HepG2 (cell line): ENCODE data around the gene RHOT2. TPM values are rescaled to one million over a fixed set of nuclear protein-coding genes. Genes with fewer than 3 reads are reported as not detected.
A peak's percentile ranks its signal among the peaks of the same experiment; 100 is the strongest.

Source experiments
- ATAC-seq: fragments of 200-7000 bp; cut with Tn5 transposase; 3 replicates; pipeline ENCODE4 v1.9.1; 2020; ENCODE audit warnings: mild to moderate bottlenecking, moderate library complexity
- BruUV-seq: library from RNA; stranded (reverse); fragments of 400-500 nt; replicated peaks from 2 replicates; lab custom pipeline; 2021; lab: Mats Ljungman, UMichigan
- CTCF ChIA-PET: fragments of 300-600 bp; formaldehyde crosslinking; extraction: SDS; loops from one replicate; lab custom pipeline; 2021; ENCODE audit warnings: low total read pairs, inconsistent platforms, low intra/inter-chr PET ratio; lab: Yijun Ruan, JAX
- POLR2A ChIA-PET: fragments of 350-600 bp; sonication (Branson Sonifier 250); formaldehyde crosslinking; loops from one replicate; lab custom pipeline; 2020; ENCODE audit warnings: antibody characterized with exemption, inconsistent platforms; lab: Yijun Ruan, JAX
- DNase-seq: peaks from one replicate; pipeline ENCODE4 v3.0.0-alpha.2; 2015; ENCODE audit warnings: low spot score
- FAIRE-seq: peaks from 3 replicates; lab custom pipeline; 2011; peaks lifted over from hg19 to GRCh38; lab: Jason Lieb, UNC
- H2AFZ ChIP-seq: one replicate; pipeline ENCODE4 v1.6.1; 2011; ENCODE audit warnings: low read length, inconsistent platforms
- H3K27ac ChIP-seq: fragments of 300-600 bp; 3 replicates; pipeline ENCODE4 v1.8.0; 2011; ENCODE audit warnings: mixed run types, mild to moderate bottlenecking, mixed read lengths, low read length, inconsistent platforms; ENCODE audit not compliant: insufficient read depth; ENCODE audit errors: extremely low read length
- H3K27me3 ChIP-seq, 2 experiments: fragments of 200-600 bp in 1 of 2; 2 replicates in 1 of 2; 3 replicates in 1 of 2; pipeline versions ENCODE4 v1.6.0 to v1.8.0; 2011; ENCODE audit warnings: low read length in 2 of 2, mild to moderate bottlenecking in 2 of 2, moderate library complexity in 2 of 2, inconsistent platforms in 1 of 2; ENCODE audit not compliant: insufficient read depth in 2 of 2, control insufficient read depth in 1 of 2
- H3K36me3 ChIP-seq, 2 experiments: fragments of 200-600 bp in 1 of 2; replicated peaks in 1 of 2; 2 replicates in 1 of 2; 3 replicates in 1 of 2; pipeline versions ENCODE4 v1.5.1 to v1.8.0; 2011; ENCODE audit warnings: low read length in 2 of 2, inconsistent platforms in 1 of 2; ENCODE audit not compliant: insufficient read depth in 2 of 2, control insufficient read depth in 1 of 2
- H3K4me1 ChIP-seq: 2 replicates; pipeline ENCODE4 v1.5.1; 2012; ENCODE audit warnings: low read length, inconsistent platforms; ENCODE audit not compliant: insufficient read depth
- H3K4me2 ChIP-seq: 2 replicates; pipeline ENCODE4 v1.6.0; 2011; ENCODE audit warnings: low read depth, low read length, inconsistent platforms
- H3K4me3 ChIP-seq, 3 experiments: fragments of 200-600 bp in 1 of 3; sonication (generic), shearing (Covaris generic) in 1 of 3; replicated peaks in 1 of 3; 2 replicates each; pipeline ENCODE4 v1.5.1; 2011 to 2016; ENCODE audit warnings: low read length in 3 of 3, inconsistent platforms in 2 of 3, low read depth in 2 of 3, mild to moderate bottlenecking in 2 of 3, control low read depth in 1 of 3, mixed read lengths in 1 of 3; ENCODE audit not compliant: insufficient read depth in 1 of 3
- H3K79me2 ChIP-seq: one replicate; pipeline ENCODE4 v1.6.1; 2011; ENCODE audit warnings: low read length, inconsistent platforms; ENCODE audit not compliant: insufficient read depth
- H3K9ac ChIP-seq: 2 replicates; pipeline ENCODE4 v1.6.0; 2011; ENCODE audit warnings: mild to moderate bottlenecking, low read depth, low read length, inconsistent platforms; ENCODE audit not compliant: insufficient read depth
- H3K9me3 ChIP-seq: 2 replicates; pipeline ENCODE4 v1.5.1; 2012; ENCODE audit warnings: mild to moderate bottlenecking, low read length
- H4K20me1 ChIP-seq: 2 replicates; pipeline ENCODE4 v1.6.0; 2011; ENCODE audit warnings: inconsistent platforms, mild to moderate bottlenecking, low read length, moderate library complexity; ENCODE audit not compliant: insufficient read depth
- AGO2 ChIP-seq: fragments of 200-400 bp; formaldehyde crosslinking; optimal IDR thresholded peaks from 2 replicates; pipeline ENCODE3; 2017; ENCODE audit warnings: mild to moderate bottlenecking, low read depth, low read length, moderate library complexity
- ARHGAP35 ChIP-seq: sonication (generic); formaldehyde crosslinking; IDR thresholded peaks from 2 replicates; pipeline ENCODE4 v1.9.0; 2022; ENCODE audit warnings: mild to moderate bottlenecking, inconsistent platforms, moderate library complexity, missing genetic modification reagents, borderline replicate concordance
- HOXA3 ChIP-seq: sonication (generic); formaldehyde crosslinking; IDR thresholded peaks from 2 replicates; pipeline ENCODE4 v1.5.0; 2020; ENCODE audit warnings: missing genetic modification reagents
- KDM5B ChIP-seq: sonication (generic); formaldehyde crosslinking; IDR thresholded peaks from 2 replicates; pipeline ENCODE4 v1.4.0; 2020; ENCODE audit warnings: missing genetic modification reagents, mild to moderate bottlenecking, borderline replicate concordance
- MXD1 ChIP-seq: sonication (generic); formaldehyde crosslinking; IDR thresholded peaks from 2 replicates; pipeline ENCODE4 v1.4.0; 2020; ENCODE audit warnings: mild to moderate bottlenecking, missing genetic modification reagents
- NFKB2 ChIP-seq: sonication (generic); formaldehyde crosslinking; IDR thresholded peaks from 2 replicates; pipeline ENCODE4 v1.4.0; 2020; ENCODE audit warnings: missing genetic modification reagents, borderline replicate concordance
- NR2F2 ChIP-seq: IDR thresholded peaks from 2 replicates; pipeline ENCODE4 v1.6.1; 2012; ENCODE audit warnings: low read depth, inconsistent platforms, borderline replicate concordance
- NR2F6 ChIP-seq, 2 experiments: IDR thresholded peaks; 2 replicates each; pipeline ENCODE4 v1.6.1; 2016; ENCODE audit warnings: antibody characterized with exemption in 1 of 2, mild to moderate bottlenecking in 1 of 2
- POLR2A ChIP-seq, 2 experiments: IDR thresholded peaks; 2 replicates each; pipeline ENCODE4 v1.6.1; 2011; ENCODE audit warnings: low read depth in 2 of 2, low read length in 2 of 2, mild to moderate bottlenecking in 1 of 2, moderate library complexity in 1 of 2; ENCODE audit not compliant: insufficient read depth in 1 of 2
- POLR2AphosphoS5 ChIP-seq: IDR thresholded peaks from 2 replicates; pipeline ENCODE4 v1.6.1; 2012; ENCODE audit warnings: low read depth, low read length
- TAF1 ChIP-seq: sonication (generic); formaldehyde crosslinking; IDR thresholded peaks from 2 replicates; pipeline ENCODE4 v1.4.0; 2020; ENCODE audit warnings: missing genetic modification reagents
- THAP7 ChIP-seq: sonication (generic); formaldehyde crosslinking; IDR thresholded peaks from 2 replicates; pipeline ENCODE4 v1.8.1; 2023; ENCODE audit warnings: mild to moderate bottlenecking, missing genetic modification reagents
- ZBTB20 ChIP-seq: sonication (generic); formaldehyde crosslinking; IDR thresholded peaks from 2 replicates; pipeline ENCODE4 v1.8.1; 2023; ENCODE audit warnings: missing genetic modification reagents, low read depth, mild to moderate bottlenecking, borderline replicate concordance
- ZBTB33 ChIP-seq: sonication (generic); formaldehyde crosslinking; IDR thresholded peaks from 2 replicates; pipeline ENCODE4 v1.4.0; 2020; ENCODE audit warnings: missing genetic modification reagents
- ZC3H13 ChIP-seq: sonication (generic); formaldehyde crosslinking; IDR thresholded peaks from 2 replicates; pipeline ENCODE4 v1.8.1; 2023; ENCODE audit warnings: mild to moderate bottlenecking, missing genetic modification reagents, moderate library complexity
- ZNF225 ChIP-seq: sonication (generic); formaldehyde crosslinking; IDR thresholded peaks from 2 replicates; pipeline ENCODE4 v1.4.0; 2020; ENCODE audit warnings: mild to moderate bottlenecking, missing genetic modification reagents
- ZNF431 ChIP-seq: sonication (generic); formaldehyde crosslinking; IDR thresholded peaks from 2 replicates; pipeline ENCODE4 v1.9.0; 2022; ENCODE audit warnings: missing genetic modification reagents, low read depth, mild to moderate bottlenecking, borderline replicate concordance
- ZNF710 ChIP-seq: sonication (generic); formaldehyde crosslinking; IDR thresholded peaks from 2 replicates; pipeline ENCODE4 v1.5.0; 2020; ENCODE audit warnings: mild to moderate bottlenecking, missing genetic modification reagents, borderline replicate concordance
- WGBS: methylation state at CpG from one replicate; pipeline ENCODE4 v1.1.6; 2017; ENCODE audit warnings: low lambda C conversion rate; 5-methylcytosine and 5-hydroxymethylcytosine counted together
- in situ Hi-C: cut with HindIII; loops from 2 replicates; pipeline ENCODE4 v1.10.0; 2017; ENCODE audit warnings: low pct_unique_long_range_greater_than_20kb; ENCODE audit not compliant: extremely low pct_ligation_motif_present
- intact Hi-C: fragments of 100-400 bp; cut with micrococcal nuclease; formaldehyde crosslinking; loops from one replicate; pipeline ENCODE4 v1.10.0; 2022; ENCODE audit not compliant: unreplicated experiment
- polyA plus RNA-seq, 8 experiments: library from polyadenylated mRNA; depleted of rRNA in 3 of 8; stranded (reverse) in 7 of 8; unstranded in 1 of 8; fragments of >200 nt; fragmentation: Illumina TruSeq in 4 of 8; extraction: Trizol in 4 of 8; gene quantifications; 2 replicates each; pipeline versions ENCODE4 v1.2.1 to v1.2.3, GENCODE V29; 2011 to 2016; ENCODE audit warnings: low read depth in 4 of 8, missing spikeins in 1 of 8, mixed read lengths in 1 of 8; ENCODE audit not compliant: insufficient read depth in 1 of 8
- total RNA-seq, 5 experiments: library from RNA; depleted of rRNA; stranded (reverse); fragments of >200 nt; fragmentation: Illumina TruSeq; extraction: Trizol; gene quantifications; 2 replicates each; pipeline ENCODE4 v1.2.3, GENCODE V29; 2016; ENCODE audit warnings: low read depth in 1 of 5

The RHOT2 gene
- total and polyA plus RNA-seq, 2 of the 13 experiments (the other 11 are each of a cell fraction or from before 2014, with no cell fraction given), result 63.6 to 76.9 TPM

GRCh38 chr16:689175-689897 lies 21.4 kb downstream of the RHOT2 start:
- Histone ChIP-seq H3K36me3 (peaks cover 3 to 7% of the 10 kb centered on the region in 2 experiments; a peak in 1 of 5 replicates), H3K9me3 (no peaks in the 10 kb centered on the region), H3K79me2 (peaks cover 2% of the 10 kb centered on the region), H3K4me1 (peaks cover 19% of the 10 kb centered on the region), H3K4me2 (peak overlapping the region; percentile 91), H3K9ac (peak overlapping the region; percentile 94), H3K27ac (peak overlapping the region; percentile 60), H3K4me3 (peak overlapping the region; percentile 89 to 99 (median 96)), H4K20me1 (no peaks in the 10 kb centered on the region), H3K27me3 (peaks cover 3 to 13% of the 10 kb centered on the region in 2 experiments; a peak in 3 of 5 replicates), H2AFZ (no peak overlapping the region)
- ATAC-seq, result peak; percentile 2; the same call in 1 of the 3 replicates
- ChIA-PET CTCF (no interaction called here), POLR2A (interaction anchor here (0.9 to 2.7 kb wide), 7 partner anchors 9 to 42 kb away, joined by 3 to 34 read pairs (median 4); partner anchors contain the start of genes ANTKMT, METRN, STUB1 and WDR90)
- no TSS peak for BruUV-seq
- in situ Hi-C loops, result no loop called here
- intact Hi-C loops, result no loop called here
- DNase-seq, result no peak
- 91% methylated on average over 18 of the region's 26 CpGs for WGBS
- no peak for FAIRE-seq
- TF ChIP-seq POLR2A (IDR thresholded peaks at IDR 0.05; ENCODE audit: insufficient read depth in 1 of 2, low read depth in 2 of 2, low read length in 2 of 2) (peak in 1 of 2 experiments; percentile 19; a peak in 2 of 4 replicates), ZC3H13 (CRISPR knock-in tag) (peak; percentile 74), MXD1 (CRISPR knock-in tag) (0 out of 2 replicates have a peak, but pooled peaks have one; percentile 10), ZNF431 (0 out of 2 replicates have a peak, but pooled peaks have one; percentile 9), TAF1 (no peak), KDM5B (CRISPR knock-in tag) (no peak), POLR2AphosphoS5 (0 out of 2 replicates have a peak, but pooled peaks have one; percentile 31), AGO2 (peak; percentile 51), ZNF225 (CRISPR knock-in tag) (0 out of 2 replicates have a peak, but pooled peaks have one; percentile 49), ZBTB20 (CRISPR knock-in tag) (no peak), ZNF710 (CRISPR knock-in tag) (0 out of 2 replicates have a peak, but pooled peaks have one; percentile 24), HOXA3 (CRISPR knock-in tag) (0 out of 2 replicates have a peak, but pooled peaks have one; percentile 33), ARHGAP35 (CRISPR knock-in tag) (no peak), NFKB2 (CRISPR knock-in tag) (no peak), NR2F2 (0 out of 2 replicates have a peak, but pooled peaks have one; percentile 6), THAP7 (CRISPR knock-in tag) (no peak), ZBTB33 (CRISPR knock-in tag) (peak; percentile 51; the same call in 1 of the 2 replicates), NR2F6 (IDR thresholded peaks at IDR 0.05) (peak; percentile 50; the same call in 1 of the 2 replicates), NR2F6 (CRISPR knock-in tag; IDR thresholded peaks at IDR 0.05) (peak; percentile 29; the same call in 1 of the 2 replicates)
